ENCODE data around the gene WNT3A.

WNT3A gene

GRCh38 chr1:228100822-228101613 lies 94.2 kb downstream of the WNT3A start:
- no peaks in the 10 kb centered on the region for H3K9me3 ChIP-seq (ENCODE audit: insufficient read depth, low read length)
- peak overlapping the region; percentile 0; the same call in 1 of the 2 replicates for H3K27ac ChIP-seq (ENCODE audit: low read length)
- peaks cover 17% of the 10 kb centered on the region for H3K4me1 ChIP-seq (ENCODE audit: low read length)
- H3K27me3 ChIP-seq (ENCODE audit: low read depth, low read length) = no peaks in the 10 kb centered on the region
- peaks cover 50% of the 10 kb centered on the region for H4K20me1 ChIP-seq (ENCODE audit: insufficient read depth, low read length)
- 0 out of 2 replicates have a peak overlapping the region, but pooled peaks have one; percentile 80 for H3K9ac ChIP-seq (ENCODE audit: low read length)
- H3K36me3 ChIP-seq (replicated peaks; ENCODE audit: low read depth, low read length) = peaks cover 45% of the 10 kb centered on the region
- H3K79me2 ChIP-seq (ENCODE audit: low read length) = peaks cover 62% of the 10 kb centered on the region
- H3K4me3 ChIP-seq (ENCODE audit: low read length) = peak overlapping the region; percentile 87
- peak overlapping the region; percentile 80 for H3K4me2 ChIP-seq (ENCODE audit: low read length)
- TF ChIP-seq EZH2phosphoT487 (IDR thresholded peaks at IDR 0.05; ENCODE audit: low read depth) (no peak), CTCF (IDR thresholded peaks at IDR 0.05; ENCODE audit: low read depth, low read length) (no peak)
- H2AFZ ChIP-seq (ENCODE audit: low read depth, low read length) = no peak overlapping the region

GRCh38 chr1:228101614-228101993 lies 94.8 kb downstream of the WNT3A start:
- no peaks in the 10 kb centered on the region for H3K9me3 ChIP-seq (ENCODE audit: insufficient read depth, low read length)
- H2AFZ ChIP-seq (ENCODE audit: low read depth, low read length) = no peak overlapping the region
- peak overlapping the region; percentile 80 for H3K9ac ChIP-seq (ENCODE audit: low read length)
- no peaks in the 10 kb centered on the region for H3K27me3 ChIP-seq (ENCODE audit: low read depth, low read length)
- peaks cover 17% of the 10 kb centered on the region for H3K4me1 ChIP-seq (ENCODE audit: low read length)
- peaks cover 44% of the 10 kb centered on the region for H4K20me1 ChIP-seq (ENCODE audit: insufficient read depth, low read length)
- peaks cover 56% of the 10 kb centered on the region for H3K79me2 ChIP-seq (ENCODE audit: low read length)
- peak overlapping the region; percentile 0; the same call in 1 of the 2 replicates for H3K27ac ChIP-seq (ENCODE audit: low read length)
- peak overlapping the region; percentile 80 for H3K4me2 ChIP-seq (ENCODE audit: low read length)
- TF ChIP-seq CTCF (IDR thresholded peaks at IDR 0.05; ENCODE audit: low read depth, low read length) (no peak), EZH2phosphoT487 (IDR thresholded peaks at IDR 0.05; ENCODE audit: low read depth) (no peak)
- H3K4me3 ChIP-seq (ENCODE audit: low read length) = peak overlapping the region; percentile 87
- peaks cover 43% of the 10 kb centered on the region for H3K36me3 ChIP-seq (replicated peaks; ENCODE audit: low read depth, low read length)

- Histone ChIP-seq H3K36me3 (replicated peaks; ENCODE audit: low read depth, low read length) (peaks cover 40% of the 10 kb centered on the region), H3K4me2 (ENCODE audit: low read length) (peak overlapping the region; percentile 80), H2AFZ (ENCODE audit: low read depth, low read length) (no peak overlapping the region), H3K4me3 (ENCODE audit: low read length) (peak overlapping the region; percentile 87), H3K9me3 (ENCODE audit: insufficient read depth, low read length) (no peaks in the 10 kb centered on the region), H3K79me2 (ENCODE audit: low read length) (peaks cover 50% of the 10 kb centered on the region), H3K27ac (ENCODE audit: low read length) (peak overlapping the region; percentile 0; the same call in 1 of the 2 replicates), H3K9ac (ENCODE audit: low read length) (peak overlapping the region; percentile 80), H4K20me1 (ENCODE audit: insufficient read depth, low read length) (peaks cover 38% of the 10 kb centered on the region), H3K27me3 (ENCODE audit: low read depth, low read length) (no peaks in the 10 kb centered on the region), H3K4me1 (ENCODE audit: low read length) (peaks cover 17% of the 10 kb centered on the region)
- TF ChIP-seq CTCF (IDR thresholded peaks at IDR 0.05; ENCODE audit: low read depth, low read length) (peak; percentile 36), EZH2phosphoT487 (IDR thresholded peaks at IDR 0.05; ENCODE audit: low read depth) (no peak)
Observed at GRCh38 chr1:228101994-228102790, 95.4 kb downstream of the WNT3A start.
